ENCODE results near the gene PELI2.
A peak's percentile ranks its signal among the peaks of the same experiment; 100 is the strongest.

The PELI2 gene

GRCh38 chr14:56119201-56119981, 1.2 kb downstream of the PELI2 start:
- no peak for DNase-seq

GRCh38 chr14:56120091-56120691, 2.0 kb downstream of the PELI2 start:
- no peak for DNase-seq

- DNase-seq: no peak
These were observed 3.6 kb downstream of the PELI2 start for GRCh38 chr14:56121816-56122215.

- DNase-seq: no peak
These were observed 4.1 kb downstream of the PELI2 start for GRCh38 chr14:56122301-56122700.

GRCh38 chr14:56124327-56124726, 6.1 kb downstream of the PELI2 start:
- no peak for DNase-seq

GRCh38 chr14:56125772-56126636, 7.8 kb downstream of the PELI2 start:
- DNase-seq: peak; percentile 67

GRCh38 chr14:56126637-56126913, 8.4 kb downstream of the PELI2 start:
- DNase-seq: peak; percentile 41

- no peak for DNase-seq
These were observed 8.9 kb downstream of the PELI2 start for GRCh38 chr14:56127156-56127555.

- no peak for DNase-seq
These were observed 10.9 kb downstream of the PELI2 start for GRCh38 chr14:56129092-56129491.

- DNase-seq: no peak
These were observed 11.7 kb downstream of the PELI2 start for GRCh38 chr14:56129933-56130332.

- no peak for DNase-seq
These were observed 13.0 kb downstream of the PELI2 start for GRCh38 chr14:56131004-56131864.

- DNase-seq: no peak
These were observed 13.9 kb downstream of the PELI2 start for GRCh38 chr14:56131865-56132833.

- no peak for DNase-seq
These were observed 15.3 kb downstream of the PELI2 start for GRCh38 chr14:56133547-56133946.

GRCh38 chr14:56135001-56135400, 16.8 kb downstream of the PELI2 start:
- DNase-seq: no peak

- no peak for DNase-seq
These were observed 17.5 kb downstream of the PELI2 start for GRCh38 chr14:56135668-56136067.

- DNase-seq: no peak
These were observed 18.6 kb downstream of the PELI2 start for GRCh38 chr14:56136571-56137452.

GRCh38 chr14:56137453-56137807, 19.2 kb downstream of the PELI2 start:
- DNase-seq: no peak

GRCh38 chr14:56137849-56138248, 19.6 kb downstream of the PELI2 start:
- DNase-seq: no peak

GRCh38 chr14:56138928-56139327, 20.7 kb downstream of the PELI2 start:
- no peak for DNase-seq

- no peak for DNase-seq
These were observed 24.1 kb downstream of the PELI2 start for GRCh38 chr14:56142314-56142713.

GRCh38 chr14:56143025-56143424, 24.8 kb downstream of the PELI2 start:
- DNase-seq: no peak
